Measurements from ENCODE around the gene PACC1.

DNA sequence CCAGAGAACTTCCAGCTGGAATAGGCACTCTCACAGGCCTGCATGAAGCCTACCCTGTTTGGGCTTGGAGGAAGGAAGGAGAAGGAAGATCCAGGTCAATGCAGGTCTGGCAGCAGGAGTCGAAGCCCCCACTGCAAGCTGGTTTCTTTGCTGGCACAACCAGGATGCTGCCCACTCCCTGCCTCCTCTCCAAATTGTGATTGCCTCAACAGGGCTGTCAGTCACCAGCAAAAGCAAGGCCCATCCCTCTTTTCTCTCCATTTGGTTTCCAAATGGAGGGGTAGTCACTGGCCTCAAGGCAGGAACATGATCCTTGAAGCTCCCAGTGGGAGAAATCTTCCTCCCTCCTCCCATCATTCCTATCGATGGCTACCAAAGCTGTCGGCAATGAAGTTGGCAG is 37.0 kb downstream of the PACC1 start:
- TF ChIP-seq POLR2A (IDR thresholded peaks at IDR 0.05) (no peak), EP300 (IDR thresholded peaks at IDR 0.05) (no peak)
- TF ChIP-seq, protein P1, sequence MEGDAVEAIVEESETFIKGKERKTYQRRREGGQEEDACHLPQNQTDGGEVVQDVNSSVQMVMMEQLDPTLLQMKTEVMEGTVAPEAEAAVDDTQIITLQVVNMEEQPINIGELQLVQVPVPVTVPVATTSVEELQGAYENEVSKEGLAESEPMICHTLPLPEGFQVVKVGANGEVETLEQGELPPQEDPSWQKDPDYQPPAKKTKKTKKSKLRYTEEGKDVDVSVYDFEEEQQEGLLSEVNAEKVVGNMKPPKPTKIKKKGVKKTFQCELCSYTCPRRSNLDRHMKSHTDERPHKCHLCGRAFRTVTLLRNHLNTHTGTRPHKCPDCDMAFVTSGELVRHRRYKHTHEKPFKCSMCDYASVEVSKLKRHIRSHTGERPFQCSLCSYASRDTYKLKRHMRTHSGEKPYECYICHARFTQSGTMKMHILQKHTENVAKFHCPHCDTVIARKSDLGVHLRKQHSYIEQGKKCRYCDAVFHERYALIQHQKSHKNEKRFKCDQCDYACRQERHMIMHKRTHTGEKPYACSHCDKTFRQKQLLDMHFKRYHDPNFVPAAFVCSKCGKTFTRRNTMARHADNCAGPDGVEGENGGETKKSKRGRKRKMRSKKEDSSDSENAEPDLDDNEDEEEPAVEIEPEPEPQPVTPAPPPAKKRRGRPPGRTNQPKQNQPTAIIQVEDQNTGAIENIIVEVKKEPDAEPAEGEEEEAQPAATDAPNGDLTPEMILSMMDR (IDR thresholded peaks at IDR 0.05): no peak
